EL (cell line): ENCODE results near the gene KIAA1191.
A peak's percentile ranks its signal among the peaks of the same experiment; 100 is the strongest.

Experiments
- DNase-seq: peaks from one replicate; pipeline ENCODE4 v3.0.0-alpha.2; 2016

KIAA1191 gene

GRCh38 chr5:176389135-176390123 is 27.9 kb upstream of the KIAA1191 start:
- DNase-seq: no peak

GRCh38 chr5:176388444-176389134 is 27.0 kb upstream of the KIAA1191 start, which contains the start of the genes HIGD2A and NOP16:
HIGD2A (plus strand) TSS chr5:176388751; CDS start chr5:176388820, 69 bp downstream.
NOP16 (minus strand) TSS chr5:176388598; CDS start chr5:176388539, 59 bp downstream.
- DNase-seq: peak; percentile 99

GRCh38 chr5:176388003-176388443 is 26.5 kb upstream of the KIAA1191 start:
- peak; percentile 30 for DNase-seq

GRCh38 chr5:176387384-176387925 is 25.9 kb upstream of the KIAA1191 start:
- DNase-seq: no peak

- DNase-seq: no peak
Observed at GRCh38 chr5:176386491-176386890, 24.9 kb upstream of the KIAA1191 start.

GRCh38 chr5:176384991-176385390 is 23.4 kb upstream of the KIAA1191 start:
- no peak for DNase-seq

- no peak for DNase-seq
Observed at GRCh38 chr5:176384366-176384930, 22.9 kb upstream of the KIAA1191 start.

- no peak for DNase-seq
Observed at GRCh38 chr5:176383961-176384360, 22.4 kb upstream of the KIAA1191 start.

- no peak for DNase-seq
Observed at GRCh38 chr5:176383248-176383905, 21.8 kb upstream of the KIAA1191 start.

GRCh38 chr5:176382721-176383120 is 21.2 kb upstream of the KIAA1191 start:
- no peak for DNase-seq

GRCh38 chr5:176381979-176382378 is 20.4 kb upstream of the KIAA1191 start:
- DNase-seq: no peak

GRCh38 chr5:176381423-176381822 is 19.9 kb upstream of the KIAA1191 start:
- no peak for DNase-seq

- no peak for DNase-seq
Observed at GRCh38 chr5:176379881-176380280, 18.3 kb upstream of the KIAA1191 start.

GRCh38 chr5:176373100-176373818 is 11.7 kb upstream of the KIAA1191 start:
- no peak for DNase-seq

- DNase-seq: no peak
Observed at GRCh38 chr5:176371621-176372539, 10.3 kb upstream of the KIAA1191 start.

- no peak for DNase-seq
Observed at GRCh38 chr5:176369934-176370711, 8.6 kb upstream of the KIAA1191 start.

- DNase-seq: no peak
Observed at GRCh38 chr5:176368726-176369125, 7.2 kb upstream of the KIAA1191 start.

- DNase-seq: no peak
Observed at GRCh38 chr5:176366232-176366894, 4.8 kb upstream of the KIAA1191 start.
